ENCODE data around the gene PRAF2. TPM values are rescaled to one million over a fixed set of nuclear protein-coding genes. Genes with fewer than 3 reads are reported as not detected.

The PRAF2 gene

GRCh38 chrX:49029876-49030275 is 43.9 kb downstream of the PRAF2 start:
- Histone ChIP-seq H3K4ac (ENCODE audit: low read length) (no peak overlapping the region), H4K8ac (ENCODE audit: low read depth, low read length) (no peak overlapping the region), H2AFZ (ENCODE audit: low read length) (no peak overlapping the region), H3K9me3 (replicated peaks in 1 of 2; ENCODE audit: control insufficient read depth in 2 of 2, insufficient read depth in 1 of 2, low read depth in 1 of 2, low read length in 2 of 2) (no peaks in the 10 kb centered on the region), H3K23ac (ENCODE audit: low read depth, low read length, poor library complexity) (no peak overlapping the region), H3K14ac (ENCODE audit: low read length) (no peak overlapping the region), H2AK5ac (ENCODE audit: low read depth, low read length) (no peak overlapping the region), H3K4me3 (ENCODE audit: low read length in 2 of 2) (no peak overlapping the region), H3K4me1 (ENCODE audit: control insufficient read depth in 2 of 2, insufficient read depth in 1 of 2, low read depth in 1 of 2, low read length in 2 of 2) (no peaks in the 10 kb centered on the region), H3K79me1 (ENCODE audit: low read depth, low read length) (no peaks in the 10 kb centered on the region), H3K27me3 (ENCODE audit: control insufficient read depth in 3 of 3, insufficient read depth in 3 of 3, low read depth in 1 of 3, low read length in 3 of 3) (no peaks in the 10 kb centered on the region), H3K9ac (ENCODE audit: low read depth, low read length, poor library complexity) (no peak overlapping the region), H2BK15ac (ENCODE audit: low read length) (no peak overlapping the region), H2BK12ac (ENCODE audit: low read length) (no peak overlapping the region), H3K36me3 (replicated peaks in 1 of 2; ENCODE audit: control insufficient read depth in 2 of 2, insufficient read depth in 2 of 2, low read length in 2 of 2) (peaks cover 13 to 39% of the 10 kb centered on the region in 2 donors), H2BK5ac (ENCODE audit: low read length) (no peak overlapping the region), H3K27ac (replicated peaks; ENCODE audit: low read length) (no peak overlapping the region), H3K4me2 (ENCODE audit: insufficient read depth, low read length, poor library complexity, severe bottlenecking) (no peak overlapping the region), H4K91ac (ENCODE audit: low read depth, low read length, poor library complexity) (no peak overlapping the region), H3K18ac (ENCODE audit: low read length) (no peak overlapping the region), H2BK120ac (ENCODE audit: low read depth, low read length) (no peak overlapping the region)
- WGBS, 2 donors (ENCODE audit: extremely low coverage in 2 of 2, insufficient read length in 2 of 2, insufficient replicate concordance in 1 of 2), result no CpG with 5 or more reads among the region's 6 CpGs
- no peak for DNase-seq (ENCODE audit: low spot score)

Small RNA genes within 50 kb of the gene (small RNA-seq; reads per million reads assigned to genes)
- gene RNU4-52P (ENCODE audit: insufficient read depth), result not detected
